Measurements from ENCODE around the gene MRPL36. TPM values are rescaled to one million over a fixed set of nuclear protein-coding genes. Genes with fewer than 3 reads are reported as not detected.

The MRPL36 gene
- total RNA-seq, 4 donors from 2014 or later: 67.8 to 106 (median 75.3) TPM

GRCh38 chr5:1779782-1780613, 19.6 kb downstream of the MRPL36 start:
- in situ Hi-C loops (cut with MboI; ENCODE audit: low sequenced_read_pairs in 4 of 4): no loop called here

GRCh38 chr5:1779021-1779680, 20.5 kb downstream of the MRPL36 start:
- no peaks in the 10 kb centered on the region for H3K9me3 ChIP-seq
- DNase-seq (no peak), ATAC-seq (no peak)
- intact Hi-C loops (cut with DNase I; ENCODE audit: low total_unique reads) (no loop called here), in situ Hi-C loops (cut with MboI; ENCODE audit: low sequenced_read_pairs in 4 of 4) (no loop called here)
- no peak for TF ChIP-seq CTCF (IDR thresholded peaks at IDR 0.05 in 4 of 5, conservative IDR thresholded peaks at IDR 0.05 in 1 of 5)
- no peak for TF ChIP-seq POLR2A (IDR thresholded peaks at IDR 0.05)
- no peaks in the 10 kb centered on the region for H3K4me1 ChIP-seq
- H3K36me3 ChIP-seq: no peaks in the 10 kb centered on the region
- no peak overlapping the region for H3K4me3 ChIP-seq
- no peak overlapping the region for H3K27ac ChIP-seq
- no peaks in the 10 kb centered on the region for H3K27me3 ChIP-seq

More at GRCh38 chr5:1779782-1780613, 19.6 kb downstream of the MRPL36 start:
- Histone ChIP-seq H3K4me1 (no peaks in the 10 kb centered on the region), H3K27me3 (no peaks in the 10 kb centered on the region), H3K4me3 (no peak overlapping the region), H3K27ac (no peak overlapping the region), H3K9me3 (no peaks in the 10 kb centered on the region), H3K36me3 (no peaks in the 10 kb centered on the region)
- TF ChIP-seq CTCF (IDR thresholded peaks at IDR 0.05 in 4 of 5, conservative IDR thresholded peaks at IDR 0.05 in 1 of 5) (no peak), POLR2A (IDR thresholded peaks at IDR 0.05) (no peak)
- DNase-seq (no peak), ATAC-seq (no peak)
- intact Hi-C loops (cut with DNase I; ENCODE audit: low total_unique reads): no loop called here

GRCh38 chr5:1778138-1779020, 21.3 kb downstream of the MRPL36 start:
- no peak for TF ChIP-seq CTCF (IDR thresholded peaks at IDR 0.05 in 4 of 5, conservative IDR thresholded peaks at IDR 0.05 in 1 of 5)
- Histone ChIP-seq H3K27ac (no peak overlapping the region), H3K4me1 (no peaks in the 10 kb centered on the region), H3K36me3 (no peaks in the 10 kb centered on the region), H3K4me3 (no peak overlapping the region), H3K9me3 (no peaks in the 10 kb centered on the region), H3K27me3 (no peaks in the 10 kb centered on the region)
- ATAC-seq (no peak), DNase-seq (no peak)
- intact Hi-C loops (cut with DNase I; ENCODE audit: low total_unique reads) (no loop called here), in situ Hi-C loops (cut with MboI; ENCODE audit: low sequenced_read_pairs in 4 of 4) (no loop called here)

GRCh38 chr5:1777281-1778137, 22.1 kb downstream of the MRPL36 start:
- H3K36me3 ChIP-seq: no peaks in the 10 kb centered on the region
- in situ Hi-C loops (cut with MboI; ENCODE audit: low sequenced_read_pairs in 4 of 4) (no loop called here), intact Hi-C loops (cut with DNase I; ENCODE audit: low total_unique reads) (no loop called here)
- no peak overlapping the region for H3K27ac ChIP-seq
- no peaks in the 10 kb centered on the region for H3K27me3 ChIP-seq
- no peak overlapping the region for H3K4me3 ChIP-seq
- H3K4me1 ChIP-seq: no peaks in the 10 kb centered on the region
- no peak for DNase-seq
- no peak for ATAC-seq
- TF ChIP-seq POLR2A (IDR thresholded peaks at IDR 0.05) (no peak), CTCF (IDR thresholded peaks at IDR 0.05 in 4 of 5, conservative IDR thresholded peaks at IDR 0.05 in 1 of 5) (no peak)
- H3K9me3 ChIP-seq: no peaks in the 10 kb centered on the region
